IMR-90 (cell line): ENCODE results near the gene C1QTNF5. TPM values are rescaled to one million over a fixed set of nuclear protein-coding genes. Genes with fewer than 3 reads are reported as not detected.

Experiments used
- ATAC-seq: fragments of 200-7000 bp; cut with Tn5 transposase; 2 replicates; pipeline ENCODE4 v1.9.1; 2020; ENCODE audit warnings: low read depth, mild to moderate bottlenecking, moderate library complexity
- BruUV-seq: library from RNA; stranded (reverse); fragments of 400-500 nt; replicated peaks from 2 replicates; lab custom pipeline; 2021; lab: Mats Ljungman, UMichigan
- CTCF ChIA-PET: fragments of 300-600 bp; formaldehyde crosslinking; extraction: SDS; loops from one replicate; lab custom pipeline; 2021; ENCODE audit warnings: antibody characterized with exemption; lab: Yijun Ruan, JAX
- POLR2A ChIA-PET: fragments of 300-600 bp; sonication (Branson Sonifier 250); formaldehyde crosslinking; loops from one replicate; lab custom pipeline; 2022; ENCODE audit warnings: antibody characterized with exemption; ENCODE audit not compliant: unreplicated experiment; lab: Charles Lee
- DNase-seq: peaks from one replicate; pipeline ENCODE4 v3.0.0; 2013
- H2AFZ ChIP-seq: replicated peaks from 2 replicates; pipeline ENCODE3; 2013; ENCODE audit warnings: low read length, mild to moderate bottlenecking; ENCODE audit not compliant: poor library complexity
- H2AK5ac ChIP-seq: 2 replicates; pipeline ENCODE4 v1.6.1; 2013; ENCODE audit warnings: low read depth, low read length, inconsistent platforms
- H2AK9ac ChIP-seq: replicated peaks from 2 replicates; pipeline ENCODE3; 2013; ENCODE audit warnings: mild to moderate bottlenecking, low read depth, low read length, moderate library complexity; ENCODE audit not compliant: poor library complexity
- H2BK120ac ChIP-seq: 2 replicates; pipeline ENCODE4 v1.6.1; 2013; ENCODE audit warnings: low read depth, low read length, inconsistent platforms
- H2BK15ac ChIP-seq: 3 replicates; pipeline ENCODE4 v1.6.1; 2013; ENCODE audit warnings: low read depth, low read length, inconsistent platforms
- H2BK20ac ChIP-seq: 2 replicates; pipeline ENCODE4 v1.6.1; 2013; ENCODE audit warnings: low read depth, mild to moderate bottlenecking, inconsistent platforms, low read length, moderate library complexity
- H2BK5ac ChIP-seq: 2 replicates; pipeline ENCODE4 v1.6.1; 2013; ENCODE audit warnings: mild to moderate bottlenecking, low read depth, low read length, inconsistent platforms; ENCODE audit not compliant: poor library complexity, severe bottlenecking
- H3K14ac ChIP-seq: replicated peaks from 2 replicates; pipeline ENCODE4 v1.6.1; 2013; ENCODE audit warnings: low read depth, low read length, inconsistent platforms
- H3K18ac ChIP-seq: 2 replicates; pipeline ENCODE4 v1.6.1; 2013; ENCODE audit warnings: low read depth, low read length, control low read depth
- H3K23ac ChIP-seq: 2 replicates; pipeline ENCODE4 v1.6.1; 2013; ENCODE audit warnings: low read depth, low read length, inconsistent platforms
- H3K27ac ChIP-seq: 2 replicates; pipeline ENCODE4 v1.5.1; 2013; ENCODE audit warnings: mild to moderate bottlenecking, control low read depth, low read length; ENCODE audit not compliant: insufficient read depth
- H3K27me3 ChIP-seq: 2 replicates; pipeline ENCODE4 v1.6.1; 2013; ENCODE audit warnings: low read length; ENCODE audit not compliant: control insufficient read depth, insufficient read depth
- H3K36me3 ChIP-seq: 2 replicates; pipeline ENCODE4 v1.6.1; 2013; ENCODE audit warnings: low read length, mixed read lengths; ENCODE audit not compliant: control insufficient read depth, insufficient read depth
- H3K4ac ChIP-seq: 2 replicates; pipeline ENCODE4 v1.6.1; 2013; ENCODE audit warnings: low read depth, low read length, inconsistent platforms
- H3K4me1 ChIP-seq: 2 replicates; pipeline ENCODE4 v1.6.1; 2013; ENCODE audit warnings: low read length, mixed read lengths; ENCODE audit not compliant: control insufficient read depth, insufficient read depth
- H3K4me2 ChIP-seq: 2 replicates; pipeline ENCODE4 v1.6.1; 2013; ENCODE audit warnings: low read depth, mild to moderate bottlenecking, control low read depth, low read length, moderate library complexity
- H3K4me3 ChIP-seq: 2 replicates; pipeline ENCODE4 v1.5.1; 2013; ENCODE audit warnings: low read depth, mild to moderate bottlenecking, control low read depth, low read length, moderate library complexity; ENCODE audit not compliant: insufficient read depth
- H3K56ac ChIP-seq: 2 replicates; pipeline ENCODE4 v1.6.1; 2013; ENCODE audit warnings: low read length, inconsistent platforms; ENCODE audit not compliant: insufficient read depth; ENCODE audit errors: extremely low read depth
- H3K79me1 ChIP-seq, 2 experiments: 2 replicates each; pipeline ENCODE4 v1.6.1; 2013; ENCODE audit warnings: low read length in 2 of 2, inconsistent platforms in 1 of 2, low read depth in 1 of 2
- H3K9ac ChIP-seq: 2 replicates; pipeline ENCODE4 v1.6.1; 2013; ENCODE audit warnings: low read depth, low read length, control low read depth
- H3K9me1 ChIP-seq: 2 replicates; pipeline ENCODE4 v1.6.1; 2013; ENCODE audit warnings: low read length, inconsistent platforms; ENCODE audit not compliant: insufficient read depth
- H3K9me3 ChIP-seq: 2 replicates; pipeline ENCODE4 v1.6.1; 2013; ENCODE audit warnings: low read length; ENCODE audit not compliant: control insufficient read depth, insufficient read depth
- H4K20me1 ChIP-seq: 2 replicates; pipeline ENCODE4 v1.6.1; 2013; ENCODE audit warnings: low read length, inconsistent platforms; ENCODE audit not compliant: insufficient read depth
- H4K5ac ChIP-seq: 2 replicates; pipeline ENCODE4 v1.6.1; 2013; ENCODE audit warnings: mild to moderate bottlenecking, low read depth, low read length, control low read depth
- H4K8ac ChIP-seq, 2 experiments: 2 replicates each; pipeline ENCODE4 v1.6.1; 2013; ENCODE audit warnings: low read depth in 2 of 2, low read length in 2 of 2, control low read depth in 1 of 2, inconsistent platforms in 1 of 2
- H4K91ac ChIP-seq: 2 replicates; pipeline ENCODE4 v1.6.1; 2013; ENCODE audit warnings: low read depth, low read length, inconsistent platforms; ENCODE audit not compliant: insufficient read depth
- BHLHE40 ChIP-seq: fragments of 150-350 bp; IDR thresholded peaks from 2 replicates; pipeline ENCODE4 v1.6.1; 2016; ENCODE audit warnings: mild to moderate bottlenecking, low read depth, low read length
- CEBPB ChIP-seq: IDR thresholded peaks from 2 replicates; pipeline ENCODE4 v1.6.1; 2012; ENCODE audit warnings: low read depth, low read length, improper control_type of control experiment
- CHD1 ChIP-seq: IDR thresholded peaks from 2 replicates; pipeline ENCODE4 v1.6.1; 2012; ENCODE audit warnings: low read depth, low read length, improper control_type of control experiment
- ELK1 ChIP-seq: fragments of 150-350 bp; IDR thresholded peaks from 2 replicates; pipeline ENCODE4 v1.6.1; 2016; ENCODE audit warnings: low read depth, mild to moderate bottlenecking, low read length, moderate library complexity, borderline replicate concordance
- FOS ChIP-seq: fragments of 150-350 bp; IDR thresholded peaks from 2 replicates; pipeline ENCODE4 v1.6.1; 2016; ENCODE audit warnings: low read depth, low read length
- MAFK ChIP-seq: IDR thresholded peaks from 2 replicates; pipeline ENCODE4 v1.6.1; 2012; ENCODE audit warnings: low read depth, low read length, improper control_type of control experiment
- MAZ ChIP-seq: IDR thresholded peaks from 2 replicates; pipeline ENCODE4 v1.6.1; 2012; ENCODE audit warnings: low read depth, mild to moderate bottlenecking, low read length, improper control_type of control experiment, moderate library complexity, borderline replicate concordance
- MXI1 ChIP-seq: IDR thresholded peaks from 2 replicates; pipeline ENCODE4 v1.6.1; 2012; ENCODE audit warnings: low read depth, mild to moderate bottlenecking, low read length, moderate library complexity, borderline replicate concordance
- NFE2L2 ChIP-seq: fragments of 150-350 bp; IDR thresholded peaks from 2 replicates; pipeline ENCODE4 v1.6.1; 2016; ENCODE audit warnings: low read depth, mild to moderate bottlenecking, low read length
- POLR2A ChIP-seq: IDR thresholded peaks from 2 replicates; pipeline ENCODE4 v1.6.1; 2012; ENCODE audit warnings: mild to moderate bottlenecking, low read depth, low read length
- RAD21 ChIP-seq: IDR thresholded peaks from 2 replicates; pipeline ENCODE4 v1.6.1; 2012; ENCODE audit warnings: low read length, improper control_type of control experiment
- RCOR1 ChIP-seq: IDR thresholded peaks from 2 replicates; pipeline ENCODE4 v1.6.1; 2012; ENCODE audit warnings: mild to moderate bottlenecking, low read length, improper control_type of control experiment; ENCODE audit not compliant: insufficient replicate concordance
- RFX5 ChIP-seq: IDR thresholded peaks from 2 replicates; pipeline ENCODE4 v1.8.0; 2012; ENCODE audit warnings: low read depth, mild to moderate bottlenecking, low read length, moderate library complexity
- SMC3 ChIP-seq: fragments of 150-350 bp; IDR thresholded peaks from 2 replicates; pipeline ENCODE4 v1.6.1; 2016; ENCODE audit warnings: low read depth, mild to moderate bottlenecking, antibody characterized with exemption, low read length, moderate library complexity
- USF2 ChIP-seq: fragments of 150-350 bp; IDR thresholded peaks from 2 replicates; pipeline ENCODE4 v1.6.1; 2017; ENCODE audit warnings: mild to moderate bottlenecking, antibody characterized with exemption, low read length, low read depth
- WGBS, 2 experiments: methylation state at CpG; one replicate each; pipeline versions ENCODE4 v1.1.5 to v1.1.7; 2013; ENCODE audit warnings: missing lambda C conversion rate in 2 of 2; ENCODE audit not compliant: insufficient read length in 1 of 2; ENCODE audit errors: extremely low coverage in 2 of 2; 5-methylcytosine and 5-hydroxymethylcytosine counted together
- dilution Hi-C: fragments of 300-500 bp; cut with HindIII; formaldehyde crosslinking; loops from one replicate; pipeline ENCODE4 v1.14.3; 2018; ENCODE audit warnings: low sequenced_read_pairs; ENCODE audit not compliant: unreplicated experiment
- in situ Hi-C: fragments of 300-500 bp; cut with MboI; formaldehyde crosslinking; loops from 3 replicates; pipeline ENCODE4 v1.14.3; 2019; ENCODE audit warnings: low sequenced_read_pairs, inconsistent platforms, mixed read lengths
- intact Hi-C: fragments of 100-400 bp; cut with micrococcal nuclease; formaldehyde crosslinking; loops from 2 replicates; pipeline ENCODE4 v1.10.0; 2022
- polyA plus RNA-seq, 3 experiments: library from polyadenylated mRNA; depleted of rRNA; stranded (reverse); fragments of >200 nt; gene quantifications; 2 replicates each; pipeline ENCODE4 v1.2.3, GENCODE V29; 2012; ENCODE audit warnings: low replicate concordance in 1 of 3
- total RNA-seq: library from RNA; depleted of rRNA; stranded (reverse); fragments of >200 nt; gene quantifications from 2 replicates; pipeline ENCODE4 v1.2.3, GENCODE V29; 2012
- TF ChIP-seq, protein P1 (sequence below): conservative IDR thresholded peaks from 2 replicates; pipeline ENCODE4 v1.5.1; 2012; ENCODE audit warnings: mild to moderate bottlenecking, low read depth, low read length, improper control_type of control experiment

The C1QTNF5 gene
- total and polyA plus RNA-seq, 2 of the 4 experiments (the other 2 are of a cell fraction) = 2.0 to 5.4 TPM

DNA sequence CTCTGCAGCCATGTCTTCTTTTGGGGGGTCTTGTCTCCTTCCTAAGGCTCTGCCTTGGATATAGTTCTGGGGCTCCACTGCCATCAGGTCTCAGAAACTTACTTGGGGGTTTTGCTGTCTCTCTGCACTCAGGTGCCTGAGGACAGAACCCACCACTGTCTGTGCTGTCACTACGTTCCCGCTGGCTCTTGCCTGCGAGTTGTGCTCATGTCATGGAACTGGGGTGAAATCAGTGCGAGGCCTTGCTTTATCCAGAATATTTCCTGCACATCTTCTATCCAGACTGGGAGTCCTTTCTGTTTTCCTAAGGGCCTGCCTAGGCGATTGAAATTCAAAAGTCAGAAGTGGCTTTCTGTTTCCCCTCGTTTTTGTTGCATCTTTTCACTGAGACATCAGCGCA lies 47.4 kb upstream of the C1QTNF5 start:
- no CpG with 5 or more reads among the region's 7 CpGs for WGBS, 2 experiments
- no peaks in the 10 kb centered on the region for H3K79me1 ChIP-seq
- no peak overlapping the region for H3K56ac ChIP-seq
- H4K8ac ChIP-seq = no peak overlapping the region
- no peak overlapping the region for H3K14ac ChIP-seq
- intact Hi-C loops = no loop called here
- no peak overlapping the region for H3K4ac ChIP-seq
- in situ Hi-C loops = no loop called here
- TF ChIP-seq MAFK (no peak), CHD1 (no peak), BHLHE40 (no peak), FOS (no peak), MAZ (no peak), CEBPB (no peak), SMC3 (no peak), ELK1 (no peak), RCOR1 (no peak), NFE2L2 (no peak), RFX5 (no peak), MXI1 (no peak), USF2 (no peak), POLR2A (no peak), RAD21 (no peak)
- TF ChIP-seq, protein P1, sequence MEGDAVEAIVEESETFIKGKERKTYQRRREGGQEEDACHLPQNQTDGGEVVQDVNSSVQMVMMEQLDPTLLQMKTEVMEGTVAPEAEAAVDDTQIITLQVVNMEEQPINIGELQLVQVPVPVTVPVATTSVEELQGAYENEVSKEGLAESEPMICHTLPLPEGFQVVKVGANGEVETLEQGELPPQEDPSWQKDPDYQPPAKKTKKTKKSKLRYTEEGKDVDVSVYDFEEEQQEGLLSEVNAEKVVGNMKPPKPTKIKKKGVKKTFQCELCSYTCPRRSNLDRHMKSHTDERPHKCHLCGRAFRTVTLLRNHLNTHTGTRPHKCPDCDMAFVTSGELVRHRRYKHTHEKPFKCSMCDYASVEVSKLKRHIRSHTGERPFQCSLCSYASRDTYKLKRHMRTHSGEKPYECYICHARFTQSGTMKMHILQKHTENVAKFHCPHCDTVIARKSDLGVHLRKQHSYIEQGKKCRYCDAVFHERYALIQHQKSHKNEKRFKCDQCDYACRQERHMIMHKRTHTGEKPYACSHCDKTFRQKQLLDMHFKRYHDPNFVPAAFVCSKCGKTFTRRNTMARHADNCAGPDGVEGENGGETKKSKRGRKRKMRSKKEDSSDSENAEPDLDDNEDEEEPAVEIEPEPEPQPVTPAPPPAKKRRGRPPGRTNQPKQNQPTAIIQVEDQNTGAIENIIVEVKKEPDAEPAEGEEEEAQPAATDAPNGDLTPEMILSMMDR = no peak
- no peak overlapping the region for H3K4me2 ChIP-seq
- H4K91ac ChIP-seq = no peak overlapping the region
- no peaks in the 10 kb centered on the region for H3K9me1 ChIP-seq
- no peaks in the 10 kb centered on the region for H3K36me3 ChIP-seq
- peaks cover 33% of the 10 kb centered on the region for H3K27me3 ChIP-seq
- no peaks in the 10 kb centered on the region for H4K20me1 ChIP-seq
- H3K4me1 ChIP-seq = no peaks in the 10 kb centered on the region
- no peak overlapping the region for H3K9ac ChIP-seq
- H2BK5ac ChIP-seq = no peak overlapping the region
- H3K23ac ChIP-seq = no peak overlapping the region
- no peak overlapping the region for H2AFZ ChIP-seq
- no peaks in the 10 kb centered on the region for H3K9me3 ChIP-seq
- no peak overlapping the region for H2BK15ac ChIP-seq
- ChIA-PET POLR2A (no interaction called here), CTCF (no interaction called here)
- H2BK20ac ChIP-seq = no peak overlapping the region
- H3K27ac ChIP-seq = no peak overlapping the region
- DNase-seq = no peak
- dilution Hi-C loops = no loop called here
- H4K5ac ChIP-seq = no peak overlapping the region
- H3K18ac ChIP-seq = no peak overlapping the region
- no peak for ATAC-seq
- no peak overlapping the region for H2BK120ac ChIP-seq
- H2AK5ac ChIP-seq = no peak overlapping the region
- no peak overlapping the region for H3K4me3 ChIP-seq
- BruUV-seq = no TSS peak
- H2AK9ac ChIP-seq = no peak overlapping the region
